ENCODE results near the gene ADGRD2.

Gene ADGRD2

GRCh38 chr9:124498040-124498439 is 47.8 kb downstream of the ADGRD2 start:
- no peak for DNase-seq (ENCODE audit: low read depth)

- DNase-seq (ENCODE audit: low read depth) = no peak
Observed at GRCh38 chr9:124498499-124499146, 48.4 kb downstream of the ADGRD2 start.

DNA sequence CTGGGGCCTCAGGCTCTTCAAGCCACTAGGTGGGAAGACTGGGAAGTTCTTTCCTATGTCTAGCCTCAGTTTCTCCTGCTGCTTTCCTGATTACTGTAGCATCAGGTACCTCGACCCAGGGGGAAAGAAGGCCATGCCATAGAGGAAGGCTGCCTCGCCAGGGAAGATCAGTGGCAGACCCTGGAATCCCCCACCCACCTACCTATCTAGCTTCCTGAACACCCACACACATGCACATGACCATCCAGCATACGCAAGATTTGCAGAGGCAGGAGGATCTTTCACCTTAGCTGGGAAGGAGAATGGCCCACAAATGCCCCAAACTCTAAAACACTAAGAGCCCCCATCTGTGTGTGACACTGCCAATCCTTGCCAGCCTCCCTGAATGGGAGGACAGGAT is 49.0 kb downstream of the ADGRD2 start:
- no peak for DNase-seq (ENCODE audit: low read depth)

GRCh38 chr9:124500028-124500795 is 50.0 kb downstream of the ADGRD2 start:
- no peak for DNase-seq (ENCODE audit: low read depth)

DNA sequence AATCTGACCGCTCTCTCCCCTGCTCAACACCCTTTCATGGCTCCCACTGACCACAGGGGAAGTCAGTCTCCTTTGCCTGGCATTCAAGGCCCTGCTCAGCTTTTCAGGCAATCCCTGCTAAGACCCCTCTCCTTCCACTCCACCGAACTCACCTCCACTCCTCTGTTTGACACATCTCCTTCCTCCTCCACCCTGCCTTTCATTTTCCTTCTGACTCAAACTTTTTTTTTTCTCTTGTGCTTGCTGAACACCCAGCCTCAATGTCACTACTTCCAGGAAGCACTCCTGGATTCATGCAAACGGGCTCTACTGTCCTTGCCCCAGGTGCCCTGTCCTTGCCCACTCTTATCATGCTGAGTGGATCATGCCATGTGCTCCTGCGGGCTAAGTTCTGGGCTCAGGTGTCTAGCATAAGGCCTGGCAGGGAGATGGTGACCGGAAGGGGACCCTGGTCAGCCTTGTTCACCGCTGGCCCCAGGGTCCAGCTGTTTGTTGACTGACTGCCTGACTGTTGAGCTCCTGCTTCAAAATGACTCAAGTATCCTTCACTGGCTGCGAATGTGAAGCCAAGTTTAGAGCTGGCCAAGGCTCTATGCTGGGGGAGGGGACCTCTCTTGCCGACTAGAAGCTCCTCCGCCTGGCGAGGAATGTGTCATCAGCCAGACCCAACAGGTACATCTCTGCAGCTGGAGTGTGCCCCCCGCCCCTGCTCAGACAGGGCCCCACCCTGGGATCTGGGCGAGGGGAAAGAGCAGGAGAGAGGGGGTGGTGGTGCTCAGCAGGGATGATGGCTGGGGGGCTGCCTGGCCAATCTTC is 50.8 kb downstream of the ADGRD2 start:
- DNase-seq (ENCODE audit: low read depth) = no peak

- no peak for DNase-seq (ENCODE audit: low read depth)
Observed at GRCh38 chr9:124501771-124502320, 51.6 kb downstream of the ADGRD2 start.

DNA sequence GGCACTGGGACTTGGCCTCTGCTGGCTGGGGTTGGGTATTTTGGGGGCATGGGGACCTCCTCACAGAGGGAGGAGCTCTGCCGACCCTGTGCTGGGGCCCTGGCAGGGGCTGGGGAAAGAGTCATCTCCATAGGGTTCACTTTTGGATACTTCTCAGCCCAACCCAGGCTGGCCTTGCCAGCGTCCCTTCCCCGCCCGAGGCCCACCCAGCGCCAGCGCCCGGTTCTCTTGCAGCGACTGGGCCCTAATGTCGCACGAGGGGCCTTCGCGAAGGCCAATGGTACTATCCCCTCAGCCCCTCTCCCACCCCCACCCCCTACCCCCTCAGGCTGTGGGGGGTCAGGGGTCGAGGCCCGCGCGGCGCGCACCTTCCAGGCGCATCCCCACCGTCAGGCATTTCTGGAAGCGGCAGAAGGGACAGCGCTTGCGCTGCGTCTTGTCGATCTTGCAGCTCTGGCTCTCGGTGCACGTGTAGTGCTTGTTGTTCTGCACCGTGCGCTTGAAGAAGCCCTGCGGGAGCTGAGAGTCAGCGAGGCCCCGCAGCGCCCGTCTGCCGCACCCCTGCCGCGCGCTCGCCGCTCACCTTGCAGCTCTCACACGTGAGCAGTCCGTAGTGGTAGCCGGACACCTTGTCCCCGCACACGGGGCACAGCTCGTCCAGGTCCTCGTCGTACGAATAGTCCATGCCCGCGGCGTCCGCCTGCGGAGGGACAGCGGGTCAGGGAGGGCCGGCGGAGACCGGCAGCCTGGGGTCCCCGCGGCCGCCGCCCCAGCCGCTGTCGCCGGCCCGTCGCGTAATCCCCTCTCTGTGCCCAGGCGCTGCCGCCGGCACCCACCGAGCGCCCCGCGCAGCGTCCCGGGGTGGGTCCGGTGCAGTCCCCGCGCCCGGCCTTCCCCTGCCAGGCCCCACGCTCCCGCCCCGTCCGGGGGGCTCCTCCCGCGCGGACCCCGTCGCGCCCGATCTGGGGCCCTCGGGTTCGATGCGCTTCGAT is 52.8 kb downstream of the ADGRD2 start:
- no peak for DNase-seq (ENCODE audit: low read depth)

DNA sequence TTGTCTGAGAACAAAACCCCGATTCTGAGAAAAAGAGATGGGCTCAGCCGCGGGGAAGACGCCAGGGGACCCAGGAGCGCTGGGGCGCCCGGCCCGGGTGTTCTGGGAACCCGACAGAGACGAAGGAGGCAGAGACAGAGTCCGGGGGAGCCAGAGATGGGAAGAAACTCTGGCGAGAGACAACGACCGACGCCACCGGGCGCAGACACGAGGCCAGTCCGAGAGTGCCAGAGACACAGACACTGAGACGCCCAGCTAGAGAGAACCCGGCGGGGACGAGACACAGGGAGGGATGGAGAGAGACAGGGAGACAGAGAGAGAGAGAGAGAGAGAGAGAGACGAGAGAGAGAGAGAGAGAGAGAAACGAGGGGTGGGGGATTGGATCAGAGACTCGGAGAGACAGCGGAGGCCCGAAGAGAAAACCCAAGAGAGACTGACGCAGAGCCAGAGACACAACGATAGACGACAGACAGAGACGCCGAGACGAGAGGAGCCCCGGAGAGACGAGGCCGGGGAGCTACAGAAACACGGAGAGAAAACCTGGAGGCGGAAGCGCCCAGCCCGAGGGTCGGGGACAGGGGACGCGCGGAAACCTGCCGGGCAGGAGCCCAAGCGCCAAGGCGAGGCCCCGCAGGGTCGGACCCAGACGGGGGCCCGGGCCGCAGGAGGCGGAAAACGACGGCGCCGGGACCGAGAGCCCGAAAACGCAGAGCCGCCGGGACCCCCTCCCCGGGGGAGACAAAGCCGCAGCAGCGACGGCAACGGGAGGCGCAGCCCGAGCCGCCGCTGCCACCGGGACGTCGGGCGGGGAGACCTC is 53.7 kb downstream of the ADGRD2 start:
- DNase-seq (ENCODE audit: low read depth) = no peak

GRCh38 chr9:124504530-124505005 is 54.3 kb downstream of the ADGRD2 start:
- DNase-seq (ENCODE audit: low read depth) = no peak

DNA sequence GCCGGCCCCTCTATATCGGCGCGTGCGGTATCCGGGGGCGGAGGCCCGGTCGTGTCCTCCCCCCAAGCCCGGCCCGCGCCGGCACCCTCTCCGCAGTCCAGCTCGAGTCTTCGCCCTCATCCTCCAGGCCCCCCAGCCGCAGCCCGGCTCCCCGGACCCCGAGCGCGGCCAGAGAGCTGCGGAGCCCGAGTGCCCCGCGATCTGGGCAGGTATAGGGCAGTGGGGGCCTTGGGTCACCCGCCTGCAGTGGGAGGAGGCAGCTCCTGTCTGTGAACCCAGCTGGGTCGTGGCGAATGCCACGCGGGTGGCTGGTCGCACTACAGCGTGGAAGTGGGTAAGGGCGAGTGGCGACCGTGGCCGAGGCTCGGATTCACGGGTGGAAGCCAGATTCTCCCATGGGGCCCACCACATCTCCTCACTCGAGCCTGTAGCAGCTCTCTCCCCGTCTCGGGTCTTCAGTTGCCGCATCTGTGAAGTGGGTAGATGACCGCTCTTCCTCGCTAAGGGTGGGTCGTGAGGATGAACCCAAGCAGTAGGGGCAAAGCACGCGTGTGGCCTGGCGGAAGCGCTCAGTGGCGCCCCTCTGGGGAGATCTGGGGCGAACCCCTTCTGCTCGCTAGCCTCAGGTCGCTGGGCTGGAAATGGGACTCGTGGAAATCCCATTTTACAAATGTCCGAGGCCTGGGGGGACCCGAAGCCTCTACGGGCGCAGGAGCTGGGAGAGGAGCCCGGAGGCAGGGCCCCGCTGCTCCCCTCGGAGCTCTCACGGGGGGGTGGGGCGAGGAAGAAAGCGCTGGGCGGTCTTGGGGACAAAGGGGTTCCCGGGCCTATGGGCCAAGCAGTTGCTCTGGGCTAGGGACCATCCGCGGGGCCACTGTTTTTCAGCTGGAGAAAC is 55.0 kb downstream of the ADGRD2 start:
- DNase-seq (ENCODE audit: low read depth) = no peak

GRCh38 chr9:124505901-124506346 is 55.7 kb downstream of the ADGRD2 start:
- DNase-seq (ENCODE audit: low read depth) = no peak

GRCh38 chr9:124506433-124506832 is 56.2 kb downstream of the ADGRD2 start:
- no peak for DNase-seq (ENCODE audit: low read depth)

GRCh38 chr9:124506931-124507879 is 57.0 kb downstream of the ADGRD2 start, which contains the start of gene NR5A1:
TSS of gene NR5A1 (minus strand) at chr9:124507399. CDS start at chr9:124503395, 4,004 bp downstream.
- no peak for DNase-seq (ENCODE audit: low read depth)

- DNase-seq (ENCODE audit: low read depth) = no peak
Observed at GRCh38 chr9:124507880-124508423, 57.7 kb downstream of the ADGRD2 start.

DNA sequence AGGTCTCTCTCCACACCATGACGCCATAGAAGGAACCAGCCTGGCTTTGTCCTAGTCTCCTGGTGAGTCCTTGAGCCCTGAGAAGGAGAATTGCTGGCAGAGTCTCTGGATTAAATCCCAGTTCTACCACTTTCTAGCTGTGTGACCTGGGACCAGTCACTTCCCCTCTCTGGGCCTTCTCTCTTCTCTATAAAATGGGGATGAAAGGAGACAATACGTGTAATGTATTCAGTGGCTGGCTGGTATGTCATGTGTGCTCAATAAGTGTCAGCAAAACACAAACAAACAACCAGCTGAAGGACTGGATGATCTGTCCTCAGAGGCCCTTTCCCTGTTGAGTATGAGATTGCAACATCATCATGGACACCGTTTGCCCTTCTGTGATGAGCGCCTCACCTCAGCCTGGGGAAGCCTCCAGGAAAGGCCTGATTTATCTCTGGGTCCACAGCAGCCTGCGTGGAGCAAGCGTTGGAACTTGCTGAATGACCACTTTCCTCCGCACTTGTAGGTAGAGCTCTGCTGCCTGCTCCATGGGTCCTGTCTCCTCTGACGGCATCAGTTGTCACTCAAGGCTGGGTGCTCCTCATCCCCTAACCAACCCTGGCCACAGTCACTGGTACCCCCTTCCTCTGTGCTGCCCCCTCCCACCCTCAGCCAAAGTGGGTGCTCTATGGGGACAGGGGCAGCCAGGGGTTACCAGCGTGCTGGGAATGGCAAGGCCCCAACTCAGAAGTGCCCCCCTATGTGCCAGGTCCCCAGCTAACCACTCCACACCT is 60.6 kb downstream of the ADGRD2 start:
- DNase-seq (ENCODE audit: low read depth) = peak; percentile 2

DNA sequence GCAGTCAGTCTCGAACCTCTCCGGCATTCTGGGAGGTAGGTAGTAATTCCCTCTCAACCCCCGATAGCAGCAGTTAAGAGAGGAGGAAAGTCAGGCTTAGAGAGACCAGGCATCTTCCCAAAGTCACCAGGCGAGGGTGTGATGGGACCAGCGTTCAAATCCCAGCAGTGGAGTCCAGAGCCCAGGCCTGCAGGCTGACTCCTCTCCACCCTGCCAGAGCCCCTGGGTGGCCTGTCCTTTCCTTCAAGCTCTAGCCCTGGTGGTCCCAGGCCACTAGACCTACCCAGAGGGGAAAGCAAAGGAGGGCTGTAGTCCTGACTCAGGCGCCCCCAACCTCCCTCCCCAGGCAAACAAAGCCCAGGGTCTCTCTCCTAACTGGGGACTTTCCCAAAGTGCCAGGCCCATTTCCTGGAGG is 61.2 kb downstream of the ADGRD2 start:
- DNase-seq (ENCODE audit: low read depth) = no peak
